ENCODE data around the gene CACNG3. TPM values are rescaled to one million over a fixed set of nuclear protein-coding genes. Genes with fewer than 3 reads are reported as not detected.

Gene CACNG3
- total RNA-seq, 1 experiment from 2014 or later, result not detected

DNA sequence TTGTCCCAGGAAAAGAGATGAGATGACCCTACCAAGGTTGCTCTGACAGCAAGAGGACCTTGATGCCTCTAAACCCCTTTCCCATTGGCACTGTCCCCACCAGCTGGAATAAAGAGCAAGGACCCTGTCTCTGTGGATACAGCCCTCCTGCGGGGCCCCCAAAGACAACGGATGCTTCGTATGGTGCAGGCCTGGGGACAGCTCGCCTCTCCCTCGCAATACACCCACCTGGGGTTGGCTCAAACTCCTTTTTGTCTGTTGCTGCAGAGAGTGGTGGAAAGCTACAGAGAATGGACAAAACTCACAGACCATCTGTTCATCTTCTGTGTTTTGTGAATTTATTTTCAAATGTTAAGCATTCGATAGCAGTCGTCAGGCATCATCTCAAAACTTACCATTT, 27.6 kb upstream of the CACNG3 start:
- H3K4me1 ChIP-seq (ENCODE audit: insufficient read depth, low read length), result no peaks in the 10 kb centered on the region
- H3K4me2 ChIP-seq (ENCODE audit: insufficient read depth, insufficient read length, low read length), result no peak overlapping the region
- no peak overlapping the region for H2BK20ac ChIP-seq (ENCODE audit: low read depth, low read length, poor library complexity, severe bottlenecking)
- H2BK15ac ChIP-seq (ENCODE audit: low read depth, low read length), result no peak overlapping the region
- no peak overlapping the region for H3K14ac ChIP-seq (ENCODE audit: insufficient read depth, low read length)
- H3K18ac ChIP-seq (ENCODE audit: insufficient read length, low read depth, low read length), result no peak overlapping the region
- no CpG with 5 or more reads among the region's 7 CpGs for WGBS (ENCODE audit: extremely low coverage, insufficient read length, low lambda C conversion rate)
- no peaks in the 10 kb centered on the region for H3K9me3 ChIP-seq (ENCODE audit: control insufficient read depth, low read depth, low read length)
- Mint-ChIP-seq H3K36me3 (ENCODE audit: insufficient read depth in 1 of 3, low read depth in 3 of 3) (no peaks in the 10 kb centered on the region), H3K27me3 (ENCODE audit: low read depth) (peaks cover 4% of the 10 kb centered on the region), H3K4me3 (no peak overlapping the region), H3K9me3 (no peaks in the 10 kb centered on the region), H3K27ac (no peak overlapping the region), H3K4me1 (0 out of 4 replicates have a peak, but pooled peaks cover 0 to 3% of the 10 kb centered on the region in 2 experiments)
- no peak overlapping the region for H2BK5ac ChIP-seq (ENCODE audit: insufficient read length, low read length)
- H4K91ac ChIP-seq (ENCODE audit: insufficient read length, low read depth, low read length), result no peak overlapping the region
- no peaks in the 10 kb centered on the region for H3K79me1 ChIP-seq (ENCODE audit: insufficient read depth, low read depth, low read length, poor library complexity, severe bottlenecking)
- no peak overlapping the region for H3K27ac ChIP-seq (ENCODE audit: insufficient read length, low read depth, low read length)
- H3K79me2 ChIP-seq (ENCODE audit: insufficient read depth, low read length), result no peaks in the 10 kb centered on the region
- H3K23ac ChIP-seq (ENCODE audit: insufficient read length, low read depth, low read length), result no peak overlapping the region
- H3T11ph ChIP-seq (ENCODE audit: low read length), result no peak overlapping the region
- H3K56ac ChIP-seq (ENCODE audit: insufficient read length, low read depth, low read length), result no peak overlapping the region
- H4K8ac ChIP-seq (replicated peaks; ENCODE audit: insufficient read length, low read depth, low read length), result no peak overlapping the region
- no peak overlapping the region for H4K5ac ChIP-seq (ENCODE audit: insufficient read length, low read depth, low read length)
- TF ChIP-seq, protein P1, sequence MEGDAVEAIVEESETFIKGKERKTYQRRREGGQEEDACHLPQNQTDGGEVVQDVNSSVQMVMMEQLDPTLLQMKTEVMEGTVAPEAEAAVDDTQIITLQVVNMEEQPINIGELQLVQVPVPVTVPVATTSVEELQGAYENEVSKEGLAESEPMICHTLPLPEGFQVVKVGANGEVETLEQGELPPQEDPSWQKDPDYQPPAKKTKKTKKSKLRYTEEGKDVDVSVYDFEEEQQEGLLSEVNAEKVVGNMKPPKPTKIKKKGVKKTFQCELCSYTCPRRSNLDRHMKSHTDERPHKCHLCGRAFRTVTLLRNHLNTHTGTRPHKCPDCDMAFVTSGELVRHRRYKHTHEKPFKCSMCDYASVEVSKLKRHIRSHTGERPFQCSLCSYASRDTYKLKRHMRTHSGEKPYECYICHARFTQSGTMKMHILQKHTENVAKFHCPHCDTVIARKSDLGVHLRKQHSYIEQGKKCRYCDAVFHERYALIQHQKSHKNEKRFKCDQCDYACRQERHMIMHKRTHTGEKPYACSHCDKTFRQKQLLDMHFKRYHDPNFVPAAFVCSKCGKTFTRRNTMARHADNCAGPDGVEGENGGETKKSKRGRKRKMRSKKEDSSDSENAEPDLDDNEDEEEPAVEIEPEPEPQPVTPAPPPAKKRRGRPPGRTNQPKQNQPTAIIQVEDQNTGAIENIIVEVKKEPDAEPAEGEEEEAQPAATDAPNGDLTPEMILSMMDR (conservative IDR thresholded peaks at IDR 0.05), result no peak
- no peak overlapping the region for H2AK5ac ChIP-seq (ENCODE audit: insufficient read length, low read length)
- H4K20me1 ChIP-seq (ENCODE audit: control insufficient read depth, insufficient read depth, insufficient read length), result no peaks in the 10 kb centered on the region
- no peaks in the 10 kb centered on the region for H3K23me2 ChIP-seq (ENCODE audit: insufficient read length, low read depth, low read length, poor library complexity, severe bottlenecking)
- no peak for DNase-seq
- no peak overlapping the region for H3K9ac ChIP-seq (ENCODE audit: extremely low read depth, insufficient read length, low read length)
- no peak overlapping the region for H2BK120ac ChIP-seq (ENCODE audit: low read depth, low read length, poor library complexity, severe bottlenecking)
- H3K27me3 ChIP-seq (ENCODE audit: insufficient read depth, low read length), result no peaks in the 10 kb centered on the region
- H3K4ac ChIP-seq (ENCODE audit: low read depth, low read length), result no peak overlapping the region
- no peak overlapping the region for H2BK12ac ChIP-seq (ENCODE audit: insufficient read length, low read depth, low read length)
- H2AFZ ChIP-seq (ENCODE audit: low read length), result no peak overlapping the region
